Measurements from ENCODE around the gene TPD52L2.

- TF ChIP-seq CTCF (IDR thresholded peaks at IDR 0.05), result no peak
- no peak for TF ChIP-seq POLR2A (IDR thresholded peaks at IDR 0.05)
These were observed 21.9 kb downstream of the TPD52L2 start for GRCh38 chr20:63886921-63887320.
